ENCODE results near the gene STK38L. TPM values are rescaled to one million over a fixed set of nuclear protein-coding genes. Genes with fewer than 3 reads are reported as not detected.

Gene STK38L
- total and polyA plus RNA-seq, 2 experiments from 2014 or later = 20.3 to 30.0 TPM

- Histone ChIP-seq H3K9me3 (ENCODE audit: low read depth) (no peaks in the 10 kb centered on the region), H3K36me3 (no peaks in the 10 kb centered on the region), H3K4me3 (no peak overlapping the region), H3K27me3 (no peaks in the 10 kb centered on the region), H3K27ac (peak overlapping the region; percentile 59), H3K4me1 (ENCODE audit: low read depth) (peaks cover 15% of the 10 kb centered on the region)
- no peak for TF ChIP-seq CTCF (IDR thresholded peaks at IDR 0.05; ENCODE audit: low read depth, low read length)
- DNase-seq (ENCODE audit: low read depth in 1 of 2, low spot score in 1 of 2) = peak in 1 of 2 donors; percentile 17
Observed at GRCh38 chr12:27272373-27273028, 28.4 kb downstream of the STK38L start.

GRCh38 chr12:27273114-27273513 lies 29.0 kb downstream of the STK38L start:
- H3K27me3 ChIP-seq = no peaks in the 10 kb centered on the region
- H3K36me3 ChIP-seq = no peaks in the 10 kb centered on the region
- no peaks in the 10 kb centered on the region for H3K9me3 ChIP-seq (ENCODE audit: low read depth)
- no peak for DNase-seq (ENCODE audit: low read depth in 1 of 2, low spot score in 1 of 2)
- no peak overlapping the region for H3K4me3 ChIP-seq
- TF ChIP-seq CTCF (IDR thresholded peaks at IDR 0.05; ENCODE audit: low read depth, low read length) = no peak
- H3K4me1 ChIP-seq (ENCODE audit: low read depth) = peaks cover 18% of the 10 kb centered on the region
- H3K27ac ChIP-seq = no peak overlapping the region

GRCh38 chr12:27274706-27275105 lies 30.6 kb downstream of the STK38L start:
- H3K4me3 ChIP-seq = no peak overlapping the region
- H3K27me3 ChIP-seq = no peaks in the 10 kb centered on the region
- H3K36me3 ChIP-seq = no peaks in the 10 kb centered on the region
- H3K4me1 ChIP-seq (ENCODE audit: low read depth) = peaks cover 18% of the 10 kb centered on the region
- no peak for TF ChIP-seq CTCF (IDR thresholded peaks at IDR 0.05; ENCODE audit: low read depth, low read length)
- H3K9me3 ChIP-seq (ENCODE audit: low read depth) = no peaks in the 10 kb centered on the region
- DNase-seq (ENCODE audit: low read depth in 1 of 2, low spot score in 1 of 2) = peak in 1 of 2 donors; percentile 37
- H3K27ac ChIP-seq = no peak overlapping the region

- no peak for DNase-seq (ENCODE audit: low read depth in 1 of 2, low spot score in 1 of 2)
- no peak overlapping the region for H3K4me3 ChIP-seq
- no peak for TF ChIP-seq CTCF (IDR thresholded peaks at IDR 0.05; ENCODE audit: low read depth, low read length)
- H3K27ac ChIP-seq = no peak overlapping the region
- no peaks in the 10 kb centered on the region for H3K9me3 ChIP-seq (ENCODE audit: low read depth)
- H3K36me3 ChIP-seq = no peaks in the 10 kb centered on the region
- no peaks in the 10 kb centered on the region for H3K27me3 ChIP-seq
- H3K4me1 ChIP-seq (ENCODE audit: low read depth) = peaks cover 18% of the 10 kb centered on the region
Observed at GRCh38 chr12:27276275-27276674, 32.2 kb downstream of the STK38L start.

GRCh38 chr12:27277846-27278260 lies 33.8 kb downstream of the STK38L start:
- DNase-seq (ENCODE audit: low read depth in 1 of 2, low spot score in 1 of 2) = peak; percentile 64 to 92
- Histone ChIP-seq H3K4me1 (ENCODE audit: low read depth) (peaks cover 9% of the 10 kb centered on the region), H3K4me3 (no peak overlapping the region), H3K27me3 (no peaks in the 10 kb centered on the region), H3K27ac (no peak overlapping the region), H3K9me3 (ENCODE audit: low read depth) (no peaks in the 10 kb centered on the region), H3K36me3 (no peaks in the 10 kb centered on the region)
- no peak for TF ChIP-seq CTCF (IDR thresholded peaks at IDR 0.05; ENCODE audit: low read depth, low read length)

All from cardiac muscle cell (in vitro differentiated cells and primary cell).